CD4-positive, alpha-beta T cell (primary cell): ENCODE results near the gene OR10A3. TPM values are rescaled to one million over a fixed set of nuclear protein-coding genes. Genes with fewer than 3 reads are reported as not detected.

Source experiments
- ATAC-seq: fragments of 200-7000 bp; cut with Tn5 transposase; one replicate; pipeline ENCODE4 v1.10.0; 2022; ENCODE audit warnings: mild to moderate bottlenecking; ENCODE audit not compliant: poor library complexity
- CTCF ChIA-PET: fragments of 350-600 bp; sonication (Branson Sonifier 250); formaldehyde crosslinking; loops from one replicate; lab custom pipeline; 2021; ENCODE audit warnings: antibody characterized with exemption, inconsistent platforms; lab: Charles Lee
- POLR2A ChIA-PET: fragments of 350-600 bp; sonication (Branson Sonifier 250); formaldehyde crosslinking; loops from one replicate; lab custom pipeline; 2021; ENCODE audit warnings: antibody characterized with exemption, inconsistent platforms; lab: Charles Lee
- DNase-seq, 14 experiments: peaks; one replicate each; pipeline ENCODE4 v3.0.0-alpha.2; 2013 to 2020; ENCODE audit warnings: mixed read lengths in 2 of 14
- H3K27ac ChIP-seq, 2 donors: one replicate each; pipeline versions ENCODE4 v1.5.1 to v1.7.0; 2013; ENCODE audit warnings: low read length in 2 of 2, low read depth in 1 of 2, mild to moderate bottlenecking in 1 of 2
- H3K27me3 ChIP-seq, 2 experiments: 1 replicate in 1 of 2; 2 replicates in 1 of 2; pipeline versions ENCODE4 v1.6.1 to v1.7.0; 2013; ENCODE audit warnings: low read length in 2 of 2, control low read depth in 1 of 2, mild to moderate bottlenecking in 1 of 2, moderate library complexity in 1 of 2; ENCODE audit not compliant: insufficient read depth in 2 of 2, control insufficient read depth in 1 of 2
- H3K36me3 ChIP-seq: one replicate; pipeline ENCODE4 v1.6.1; 2013; ENCODE audit warnings: low read length, control low read depth; ENCODE audit not compliant: insufficient read depth
- H3K4me1 ChIP-seq: one replicate; pipeline ENCODE4 v1.6.1; 2013; ENCODE audit warnings: low read length, control low read depth; ENCODE audit not compliant: insufficient read depth
- H3K4me3 ChIP-seq: one replicate; pipeline ENCODE4 v1.5.1; 2013; ENCODE audit warnings: mild to moderate bottlenecking, low read length, moderate library complexity
- H3K9me3 ChIP-seq, 2 experiments: 1 replicate in 1 of 2; 2 replicates in 1 of 2; pipeline versions ENCODE4 v1.6.1 to v1.7.0; 2013; ENCODE audit warnings: low read length in 2 of 2, mild to moderate bottlenecking in 2 of 2, control low read depth in 1 of 2, moderate library complexity in 1 of 2; ENCODE audit not compliant: control insufficient read depth in 1 of 2, insufficient read depth in 1 of 2
- H3K27ac Mint-ChIP-seq: one replicate; pipeline ENCODE4 v1.8.0; 2020; ENCODE audit warnings: mixed read lengths
- H3K27me3 Mint-ChIP-seq: one replicate; pipeline ENCODE4 v1.8.0; 2021; ENCODE audit warnings: mixed read lengths
- H3K36me3 Mint-ChIP-seq: one replicate; pipeline ENCODE4 v1.8.0; 2021; ENCODE audit warnings: low read depth, mixed read lengths
- H3K4me1 Mint-ChIP-seq: one replicate; pipeline ENCODE4 v1.8.0; 2021; ENCODE audit warnings: low read depth, mixed read lengths
- H3K4me3 Mint-ChIP-seq: one replicate; pipeline ENCODE4 v1.8.0; 2020; ENCODE audit warnings: mild to moderate bottlenecking, mixed read lengths
- H3K9me3 Mint-ChIP-seq: one replicate; pipeline ENCODE4 v1.8.0; 2020; ENCODE audit warnings: mixed read lengths
- CTCF ChIP-seq: fragments of 200-600 bp; IDR thresholded peaks from one replicate; pipeline ENCODE4 v1.8.0; 2022; ENCODE audit warnings: antibody characterized with exemption, mild to moderate bottlenecking
- intact Hi-C, 2 experiments: fragments of 100-400 bp; cut with DNase I in 1 of 2; cut with micrococcal nuclease in 1 of 2; formaldehyde crosslinking; loops; one replicate each; pipeline versions ENCODE4 v1.15.1 to v1.9.0; 2023 to 2025; cut with DNase I, micrococcal nuclease
- total RNA-seq, 174 experiments: library from RNA in 2 of 174; stranded (reverse) in 2 of 174; gene quantifications; one replicate each; pipeline ENCODE4 v1.2.3 and lab custom pipeline; 2021 to 2026

Gene OR10A3
- total RNA-seq, 2 experiments from 2014 or later = not detected

DNA sequence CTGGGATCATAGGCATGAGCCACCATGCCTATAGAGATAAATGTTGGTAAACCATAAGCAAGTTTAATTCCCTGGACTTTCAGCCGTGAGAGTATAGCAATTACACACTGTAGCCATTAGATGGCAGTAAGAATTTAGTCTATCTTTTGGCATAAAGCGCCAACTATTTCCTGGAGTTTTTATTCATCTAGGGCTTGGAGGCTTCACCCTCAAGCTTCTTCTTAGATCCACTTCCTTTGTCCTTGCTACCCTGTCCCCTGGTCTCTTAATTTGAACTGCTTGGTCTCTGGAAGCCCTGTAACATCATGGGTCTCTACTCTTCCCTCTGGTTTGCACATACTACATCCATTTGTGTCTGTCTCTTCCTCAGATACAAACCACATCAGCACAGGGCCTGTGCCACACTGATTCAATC lies 48.7 kb downstream of the OR10A3 start:
- Mint-ChIP-seq H3K9me3 (no peaks in the 10 kb centered on the region), H3K4me3 (no peak overlapping the region), H3K4me1 (peaks cover 7% of the 10 kb centered on the region), H3K36me3 (no peaks in the 10 kb centered on the region), H3K27ac (no peak overlapping the region), H3K27me3 (peaks cover 4% of the 10 kb centered on the region)
- ATAC-seq = peak; percentile 67
- TF ChIP-seq CTCF = peak; percentile 73
- intact Hi-C loops = loop anchor here (1.0 to 2.0 kb wide), 2 partner anchors 94 to 206 kb away; partner anchors contain the start of gene EIF3F (in 2 of the 2)
- ChIA-PET POLR2A (interaction anchor here (1.2 kb wide), 1 partner anchor 94 kb away, joined by 6 read pairs; the partner anchor contains the start of gene EIF3F), CTCF (interaction anchor here (1.4 to 4.0 kb wide), 4 partner anchors 9 to 206 kb away, joined by 4 to 25 read pairs (median 5); partner anchors contain the start of gene EIF3F)
- H3K4me1 ChIP-seq = no peaks in the 10 kb centered on the region
- no peaks in the 10 kb centered on the region for H3K9me3 ChIP-seq
- no peaks in the 10 kb centered on the region for H3K27me3 ChIP-seq
- no peak overlapping the region for H3K27ac ChIP-seq
- no peaks in the 10 kb centered on the region for H3K36me3 ChIP-seq
- peak in 4 of 14 experiments; percentile 3 to 57 (median 50) for DNase-seq
- no peak overlapping the region for H3K4me3 ChIP-seq

DNA sequence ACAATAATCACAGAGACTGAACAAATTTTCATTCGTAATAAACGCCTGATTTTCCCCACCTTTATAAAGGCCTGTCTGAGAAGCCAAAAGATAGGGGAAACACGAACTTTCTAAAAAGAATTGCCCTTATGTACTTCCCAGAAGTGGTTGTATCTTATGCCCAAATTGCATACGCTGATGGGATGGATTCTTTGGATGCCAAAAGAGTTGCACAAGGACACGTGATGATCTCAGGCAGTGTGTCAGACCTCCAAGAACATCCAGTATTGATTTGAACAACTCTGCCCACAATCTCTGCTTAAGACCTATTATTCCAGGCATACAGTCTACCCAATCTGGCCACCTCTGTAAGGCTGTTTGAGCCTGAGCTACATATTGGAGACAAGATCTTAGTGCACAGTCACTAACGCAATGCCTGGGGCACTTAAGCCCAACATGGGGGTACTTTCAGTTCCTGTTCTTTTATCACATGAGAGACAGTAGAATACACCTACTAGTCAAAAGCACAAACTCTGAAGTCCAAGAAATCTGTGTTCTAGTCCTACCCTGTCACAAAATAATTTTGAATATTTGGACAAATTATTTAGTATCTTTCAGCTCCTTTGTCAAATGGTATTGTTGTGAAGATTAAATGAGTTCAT lies 49.3 kb downstream of the OR10A3 start:
- no peak overlapping the region for H3K27ac Mint-ChIP-seq
- H3K27me3 ChIP-seq = no peaks in the 10 kb centered on the region
- DNase-seq = no peak
- no peaks in the 10 kb centered on the region for H3K9me3 ChIP-seq
- POLR2A ChIA-PET = no interaction called here
- H3K4me1 Mint-ChIP-seq = peaks cover 7% of the 10 kb centered on the region
- no peak overlapping the region for H3K4me3 Mint-ChIP-seq
- peaks cover 4% of the 10 kb centered on the region for H3K27me3 Mint-ChIP-seq
- H3K36me3 ChIP-seq = no peaks in the 10 kb centered on the region
- no peak for ATAC-seq
- intact Hi-C loops = loop anchor here (1.0 to 2.0 kb wide), 2 partner anchors 95 to 207 kb away; partner anchors contain the start of gene EIF3F (in 1 of the 2)
- CTCF ChIA-PET = interaction anchor here (1.4 to 4.0 kb wide), 3 partner anchors 14 to 207 kb away, joined by 4 to 25 read pairs (median 4); partner anchors contain the start of gene EIF3F
- H3K4me1 ChIP-seq = no peaks in the 10 kb centered on the region
- H3K27ac ChIP-seq = no peak overlapping the region
- no peaks in the 10 kb centered on the region for H3K36me3 Mint-ChIP-seq
- H3K9me3 Mint-ChIP-seq = no peaks in the 10 kb centered on the region
- TF ChIP-seq CTCF = no peak
- no peak overlapping the region for H3K4me3 ChIP-seq

DNA sequence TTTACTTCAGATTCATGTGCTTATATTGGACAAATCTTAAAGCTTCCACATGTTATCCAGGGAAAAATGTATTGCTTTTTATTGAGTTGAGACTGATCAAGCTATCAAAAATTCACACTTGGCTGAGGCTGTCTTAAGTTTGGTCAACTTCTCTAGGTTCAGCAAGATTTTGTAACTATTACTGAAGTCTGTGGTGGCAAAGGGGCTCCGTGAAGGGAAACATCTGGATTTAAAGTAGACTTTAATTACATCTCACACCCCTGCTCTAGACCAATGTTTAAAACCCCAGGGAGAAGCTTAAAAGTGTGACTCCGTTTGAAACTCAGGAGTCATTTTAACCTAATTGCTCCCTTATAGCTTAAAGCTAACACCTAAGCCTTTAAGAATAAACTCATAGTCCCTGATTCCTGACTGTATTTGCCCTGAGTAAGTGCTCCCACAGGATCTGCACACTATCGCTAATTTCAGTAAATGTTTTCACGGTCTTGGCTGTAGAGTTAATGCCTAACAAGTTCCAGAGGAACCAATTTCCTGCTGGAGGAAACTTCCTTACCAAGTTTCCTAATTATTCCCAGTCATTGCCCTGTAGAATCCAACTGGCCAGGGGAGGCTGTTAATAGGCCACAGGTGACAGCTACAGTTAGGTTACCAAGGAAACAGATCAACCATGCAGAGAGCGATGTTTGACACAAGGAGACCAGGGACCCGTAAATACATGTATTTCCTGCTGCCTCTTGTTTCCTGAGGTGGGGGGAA lies 50.9 kb downstream of the OR10A3 start:
- Histone ChIP-seq H3K4me3 (no peak overlapping the region), H3K9me3 (no peaks in the 10 kb centered on the region), H3K36me3 (no peaks in the 10 kb centered on the region), H3K27ac (no peak overlapping the region), H3K27me3 (no peaks in the 10 kb centered on the region), H3K4me1 (no peaks in the 10 kb centered on the region)
- H3K36me3 Mint-ChIP-seq = no peaks in the 10 kb centered on the region
- ChIA-PET POLR2A (no interaction called here), CTCF (interaction anchor here (1.4 kb wide), 1 partner anchor 96 kb away, joined by 4 read pairs; the partner anchor contains the start of gene EIF3F)
- peaks cover 4% of the 10 kb centered on the region for H3K27me3 Mint-ChIP-seq
- peaks cover 7% of the 10 kb centered on the region for H3K4me1 Mint-ChIP-seq
- no peak for DNase-seq
- intact Hi-C loops = no loop called here
- no peak overlapping the region for H3K4me3 Mint-ChIP-seq
- no peak for TF ChIP-seq CTCF
- no peaks in the 10 kb centered on the region for H3K9me3 Mint-ChIP-seq
- ATAC-seq = no peak
- H3K27ac Mint-ChIP-seq = no peak overlapping the region
